Stimulated activated naive B cell treated with anti-CD40 and anti-IgM and Interleukin-4, amounts not matched to agents 10 μg/mL and 1 μg/mL and 100 μg/mL, for 72 hours (primary cell): ENCODE results near the gene TRHDE.
A peak's percentile ranks its signal among the peaks of the same experiment; 100 is the strongest.

Experiments used
- ATAC-seq, 2 donors: fragments of 150-1000 bp; cut with Tn5 transposase; replicated peaks; 2 replicates each; pipeline ENCODE4 v1.10.0; 2021; ENCODE audit warnings: moderate library complexity in 1 of 2
- DNase-seq: peaks from one replicate; pipeline ENCODE4 v3.0.0; 2021
- H3K27ac Mint-ChIP-seq: one replicate; pipeline ENCODE4 v1.8.0; 2022; ENCODE audit warnings: mild to moderate bottlenecking, mixed read lengths
- H3K27me3 Mint-ChIP-seq, 2 donors: one replicate each; pipeline ENCODE4 v1.8.0; 2022; ENCODE audit warnings: mixed read lengths in 2 of 2
- H3K36me3 Mint-ChIP-seq, 2 donors: one replicate each; pipeline ENCODE4 v1.8.0; 2022; ENCODE audit warnings: mixed read lengths in 2 of 2, mild to moderate bottlenecking in 1 of 2
- H3K4me1 Mint-ChIP-seq, 2 donors: one replicate each; pipeline ENCODE4 v1.8.0; 2022; ENCODE audit warnings: mixed read lengths in 2 of 2, mild to moderate bottlenecking in 1 of 2
- H3K4me3 Mint-ChIP-seq, 2 donors: one replicate each; pipeline ENCODE4 v1.8.0; 2022; ENCODE audit warnings: mild to moderate bottlenecking in 2 of 2, mixed read lengths in 2 of 2, moderate library complexity in 1 of 2
- H3K9me3 Mint-ChIP-seq, 2 donors: one replicate each; pipeline ENCODE4 v1.8.0; 2022; ENCODE audit warnings: mixed read lengths in 2 of 2, mild to moderate bottlenecking in 1 of 2

The TRHDE gene

DNA sequence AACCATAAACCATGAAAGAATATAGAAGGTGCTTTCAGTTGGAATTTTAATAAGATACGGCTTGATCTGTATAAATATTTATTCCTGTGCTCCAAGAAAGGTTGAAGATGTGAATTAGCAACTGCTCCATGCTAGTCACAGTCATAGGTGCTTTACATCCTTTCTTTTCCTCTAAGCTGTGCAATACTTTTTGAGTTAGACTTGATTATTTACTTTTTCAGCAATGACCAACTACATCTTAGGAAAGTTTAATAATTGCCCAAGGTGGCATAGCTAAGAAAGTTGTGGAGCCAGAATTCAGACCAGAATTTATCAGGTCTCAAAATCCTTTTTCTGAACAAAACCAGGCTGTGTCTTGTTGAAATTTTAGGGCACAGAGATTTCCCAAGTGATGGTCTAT, 13.7 kb downstream of the TRHDE start:
- H3K27me3 Mint-ChIP-seq = no peaks in the 10 kb centered on the region
- DNase-seq (no peak), ATAC-seq (no peak)
- H3K27ac Mint-ChIP-seq = no peak overlapping the region
- H3K9me3 Mint-ChIP-seq = peaks cover 0 to 1% of the 10 kb centered on the region in 2 donors
- no peaks in the 10 kb centered on the region for H3K36me3 Mint-ChIP-seq
- H3K4me1 Mint-ChIP-seq = no peaks in the 10 kb centered on the region
- no peak overlapping the region for H3K4me3 Mint-ChIP-seq

GRCh38 chr12:72286526-72286925, 14.4 kb downstream of the TRHDE start:
- Mint-ChIP-seq H3K27me3 (no peaks in the 10 kb centered on the region), H3K27ac (no peak overlapping the region), H3K36me3 (no peaks in the 10 kb centered on the region), H3K4me1 (no peaks in the 10 kb centered on the region), H3K9me3 (peaks cover 0 to 1% of the 10 kb centered on the region in 2 donors), H3K4me3 (no peak overlapping the region)
- no peak for DNase-seq
- no peak for ATAC-seq

DNA sequence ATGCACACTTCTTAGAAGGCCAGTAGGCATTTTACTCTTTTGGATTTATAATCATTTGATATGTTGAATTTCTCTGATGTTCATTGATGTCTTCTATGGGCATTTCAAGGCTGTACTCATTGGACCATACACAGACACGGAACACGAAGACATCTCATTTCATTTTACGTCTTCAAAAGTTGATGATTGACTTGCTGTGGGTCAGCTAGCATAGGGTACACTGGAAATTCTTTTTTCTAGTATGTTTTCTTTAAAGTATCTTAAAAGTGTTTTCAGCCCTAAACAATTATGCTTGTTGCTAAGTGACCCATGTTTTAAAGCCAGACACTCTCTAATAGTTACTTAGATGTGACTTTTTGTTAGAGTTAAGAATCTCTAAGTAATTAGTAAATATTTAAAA, 16.3 kb downstream of the TRHDE start:
- Mint-ChIP-seq H3K27me3 (no peaks in the 10 kb centered on the region), H3K36me3 (no peaks in the 10 kb centered on the region), H3K4me1 (no peaks in the 10 kb centered on the region), H3K4me3 (no peak overlapping the region), H3K9me3 (peaks cover 0 to 1% of the 10 kb centered on the region in 2 donors), H3K27ac (no peak overlapping the region)
- ATAC-seq (no peak), DNase-seq (no peak)

DNA sequence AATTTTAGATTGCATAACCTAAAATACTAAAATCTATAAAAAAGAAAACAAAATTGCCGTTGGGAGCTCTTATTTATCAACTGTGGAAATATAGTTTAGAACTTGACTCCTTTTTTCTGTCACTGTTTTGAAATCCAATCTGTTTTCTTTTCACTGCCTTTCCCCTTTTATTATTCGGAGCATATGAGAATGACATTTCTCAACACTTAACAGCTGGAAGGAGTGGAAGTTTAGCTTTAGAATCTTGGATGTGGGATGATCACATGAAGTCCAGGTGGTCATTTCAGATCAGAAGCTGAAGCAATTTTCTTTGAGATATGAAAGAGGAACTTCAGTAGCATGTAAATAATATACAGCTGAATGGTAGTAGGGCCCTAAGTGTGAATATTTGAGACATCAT, 16.7 kb downstream of the TRHDE start:
- no peak for DNase-seq
- Mint-ChIP-seq H3K27ac (no peak overlapping the region), H3K9me3 (peaks cover 0 to 1% of the 10 kb centered on the region in 2 donors), H3K4me1 (no peaks in the 10 kb centered on the region), H3K4me3 (no peak overlapping the region), H3K36me3 (no peaks in the 10 kb centered on the region), H3K27me3 (no peaks in the 10 kb centered on the region)
- no peak for ATAC-seq

GRCh38 chr12:72289633-72290032, 17.5 kb downstream of the TRHDE start:
- H3K27me3 Mint-ChIP-seq = no peaks in the 10 kb centered on the region
- DNase-seq (no peak), ATAC-seq (no peak)
- no peaks in the 10 kb centered on the region for H3K36me3 Mint-ChIP-seq
- no peaks in the 10 kb centered on the region for H3K4me1 Mint-ChIP-seq
- H3K4me3 Mint-ChIP-seq = no peak overlapping the region
- no peak overlapping the region for H3K27ac Mint-ChIP-seq
- peaks cover 0 to 1% of the 10 kb centered on the region in 2 donors for H3K9me3 Mint-ChIP-seq

DNA sequence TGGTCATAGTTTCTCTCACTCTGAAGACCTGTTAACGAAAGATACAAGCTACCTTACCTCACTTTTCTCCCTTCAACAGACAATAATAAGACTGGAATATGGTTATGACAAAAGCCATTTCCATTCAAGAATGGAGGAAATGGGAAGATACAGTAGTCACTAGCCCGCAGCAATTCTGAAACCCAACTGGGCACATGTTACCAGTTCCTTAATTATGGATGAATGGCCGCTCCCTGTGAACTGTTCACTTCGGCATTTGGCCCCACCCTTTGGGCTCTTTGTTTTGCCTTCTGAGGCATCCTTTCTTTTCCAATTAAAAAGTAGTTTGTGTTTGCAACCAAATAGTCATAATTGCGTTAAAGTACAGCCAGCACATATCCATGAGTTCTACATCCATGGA, 19.0 kb downstream of the TRHDE start:
- no peaks in the 10 kb centered on the region for H3K27me3 Mint-ChIP-seq
- no peaks in the 10 kb centered on the region for H3K36me3 Mint-ChIP-seq
- DNase-seq (no peak), ATAC-seq (no peak)
- no peaks in the 10 kb centered on the region for H3K9me3 Mint-ChIP-seq
- H3K4me1 Mint-ChIP-seq = no peaks in the 10 kb centered on the region
- H3K4me3 Mint-ChIP-seq = no peak overlapping the region
- H3K27ac Mint-ChIP-seq = no peak overlapping the region

DNA sequence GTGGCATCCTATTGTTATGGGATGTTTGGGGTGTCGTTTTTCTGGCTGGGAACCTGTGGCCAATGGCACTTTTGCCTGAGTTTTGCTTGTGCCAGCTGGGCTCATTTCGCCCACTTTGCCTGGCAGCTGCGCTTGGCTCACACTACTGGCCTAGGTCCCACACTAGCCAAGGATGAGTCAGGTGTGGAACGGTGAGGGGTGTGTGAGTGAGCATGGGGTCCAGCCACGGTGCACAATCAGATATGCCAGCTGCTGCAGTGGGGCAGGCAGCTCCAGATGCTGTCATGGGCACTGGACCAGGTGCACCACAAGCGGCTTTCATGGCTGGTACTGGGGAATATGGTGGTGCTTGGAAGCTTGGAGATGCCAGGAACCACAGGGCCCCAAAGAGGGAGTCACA, 21.5 kb downstream of the TRHDE start:
- no peaks in the 10 kb centered on the region for H3K36me3 Mint-ChIP-seq
- no peak overlapping the region for H3K27ac Mint-ChIP-seq
- H3K27me3 Mint-ChIP-seq = no peaks in the 10 kb centered on the region
- no peaks in the 10 kb centered on the region for H3K9me3 Mint-ChIP-seq
- H3K4me1 Mint-ChIP-seq = no peaks in the 10 kb centered on the region
- H3K4me3 Mint-ChIP-seq = no peak overlapping the region
- DNase-seq (no peak), ATAC-seq (no peak)

DNA sequence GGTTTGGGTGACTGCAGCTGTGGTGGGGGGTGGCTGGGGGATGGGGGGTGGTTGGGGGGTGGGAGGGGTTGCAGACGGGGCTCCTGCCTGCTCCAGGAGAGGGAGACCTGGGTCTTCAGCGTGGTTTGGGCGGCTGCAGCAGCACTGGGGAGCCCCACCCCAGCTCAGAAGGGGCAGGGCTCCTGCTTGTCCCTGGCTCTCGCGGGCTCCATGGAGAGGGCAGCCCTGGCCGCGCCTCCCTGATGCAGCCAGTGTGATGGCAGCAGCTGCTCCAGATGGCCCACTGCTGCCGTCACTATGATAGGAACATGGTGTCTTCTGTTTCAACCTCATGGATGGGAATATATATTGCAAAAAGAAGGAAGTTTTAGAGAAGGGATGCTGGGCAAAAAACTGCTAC, 22.9 kb downstream of the TRHDE start:
- no peaks in the 10 kb centered on the region for H3K4me1 Mint-ChIP-seq
- DNase-seq (no peak), ATAC-seq (no peak)
- no peaks in the 10 kb centered on the region for H3K36me3 Mint-ChIP-seq
- H3K4me3 Mint-ChIP-seq = no peak overlapping the region
- H3K9me3 Mint-ChIP-seq = no peaks in the 10 kb centered on the region
- no peaks in the 10 kb centered on the region for H3K27me3 Mint-ChIP-seq
- H3K27ac Mint-ChIP-seq = no peak overlapping the region

GRCh38 chr12:72295744-72296143, 23.6 kb downstream of the TRHDE start:
- DNase-seq (no peak), ATAC-seq (no peak)
- no peaks in the 10 kb centered on the region for H3K4me1 Mint-ChIP-seq
- H3K27me3 Mint-ChIP-seq = no peaks in the 10 kb centered on the region
- no peak overlapping the region for H3K27ac Mint-ChIP-seq
- H3K36me3 Mint-ChIP-seq = no peaks in the 10 kb centered on the region
- H3K9me3 Mint-ChIP-seq = no peaks in the 10 kb centered on the region
- H3K4me3 Mint-ChIP-seq = no peak overlapping the region

- no peak overlapping the region for H3K27ac Mint-ChIP-seq
- no peaks in the 10 kb centered on the region for H3K4me1 Mint-ChIP-seq
- no peaks in the 10 kb centered on the region for H3K36me3 Mint-ChIP-seq
- H3K4me3 Mint-ChIP-seq = no peak overlapping the region
- DNase-seq (no peak), ATAC-seq (no peak)
- no peaks in the 10 kb centered on the region for H3K27me3 Mint-ChIP-seq
- no peaks in the 10 kb centered on the region for H3K9me3 Mint-ChIP-seq
Observed at GRCh38 chr12:72296389-72296788, 24.2 kb downstream of the TRHDE start.

- no peak for DNase-seq
- Mint-ChIP-seq H3K27me3 (no peaks in the 10 kb centered on the region), H3K27ac (no peak overlapping the region), H3K4me1 (no peaks in the 10 kb centered on the region), H3K4me3 (no peak overlapping the region), H3K36me3 (no peaks in the 10 kb centered on the region), H3K9me3 (no peaks in the 10 kb centered on the region)
- peak in 1 of 2 donors; percentile 10 for ATAC-seq
Observed at GRCh38 chr12:72297666-72298065, 25.5 kb downstream of the TRHDE start.

GRCh38 chr12:72300728-72301127, 28.6 kb downstream of the TRHDE start:
- Mint-ChIP-seq H3K4me3 (no peak overlapping the region), H3K9me3 (no peaks in the 10 kb centered on the region)
- no peak for ATAC-seq

GRCh38 chr12:72304751-72305150, 32.6 kb downstream of the TRHDE start:
- H3K4me3 Mint-ChIP-seq = no peak overlapping the region
- H3K36me3 Mint-ChIP-seq = no peaks in the 10 kb centered on the region
- no peaks in the 10 kb centered on the region for H3K27me3 Mint-ChIP-seq
- H3K9me3 Mint-ChIP-seq = no peaks in the 10 kb centered on the region
- H3K4me1 Mint-ChIP-seq = no peaks in the 10 kb centered on the region
- DNase-seq (no peak), ATAC-seq (no peak)
- no peak overlapping the region for H3K27ac Mint-ChIP-seq

More at GRCh38 chr12:72300728-72301127, 28.6 kb downstream of the TRHDE start:
- H3K4me1 Mint-ChIP-seq = no peaks in the 10 kb centered on the region
- H3K27ac Mint-ChIP-seq = no peak overlapping the region
- H3K36me3 Mint-ChIP-seq = no peaks in the 10 kb centered on the region
- H3K27me3 Mint-ChIP-seq = no peaks in the 10 kb centered on the region
- DNase-seq = no peak

DNA sequence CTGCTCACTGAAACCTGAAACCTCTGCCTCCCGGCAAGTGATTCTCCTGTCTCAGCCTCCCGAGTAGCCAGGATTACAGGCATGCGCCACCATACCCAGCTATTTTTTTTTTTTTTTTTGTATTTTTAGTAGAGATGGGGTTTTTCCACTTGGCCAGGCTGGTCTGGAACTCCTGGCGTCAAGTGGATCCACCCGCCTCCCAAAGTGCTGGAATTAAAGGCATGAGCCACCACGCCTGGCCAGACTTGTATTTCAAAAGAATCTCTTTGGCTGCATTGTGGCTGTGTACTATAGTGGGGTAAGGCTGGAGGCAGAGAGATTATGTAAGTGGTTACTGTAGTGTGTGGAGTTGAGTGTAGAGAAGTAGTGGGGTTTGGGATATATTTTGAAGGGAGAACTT, 35.1 kb downstream of the TRHDE start:
- H3K27ac Mint-ChIP-seq = no peak overlapping the region
- no peaks in the 10 kb centered on the region for H3K36me3 Mint-ChIP-seq
- no peaks in the 10 kb centered on the region for H3K9me3 Mint-ChIP-seq
- no peak overlapping the region for H3K4me3 Mint-ChIP-seq
- H3K27me3 Mint-ChIP-seq = no peaks in the 10 kb centered on the region
- H3K4me1 Mint-ChIP-seq = no peaks in the 10 kb centered on the region
- ATAC-seq (no peak), DNase-seq (no peak)

DNA sequence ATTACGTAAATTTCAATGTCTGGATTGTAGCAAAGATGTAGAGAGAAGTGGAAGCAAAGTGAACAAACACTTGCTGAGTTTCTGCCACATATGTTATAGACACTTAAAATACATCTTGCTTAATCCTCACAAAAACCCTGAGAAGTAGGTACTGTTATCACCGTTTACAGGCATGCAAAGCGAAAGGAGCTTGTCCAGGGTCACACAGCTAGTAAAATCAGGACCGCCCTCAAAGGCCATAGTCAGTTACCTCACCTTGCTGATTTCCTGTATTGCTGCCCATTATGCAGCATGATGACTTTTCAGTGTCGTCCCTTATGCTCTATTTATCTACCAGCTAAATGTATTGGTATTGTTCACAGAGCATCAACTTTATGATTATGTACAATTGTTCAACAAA, 39.8 kb downstream of the TRHDE start:
- no peak overlapping the region for H3K4me3 Mint-ChIP-seq
- H3K4me1 Mint-ChIP-seq = no peaks in the 10 kb centered on the region
- DNase-seq = no peak
- no peak overlapping the region for H3K27ac Mint-ChIP-seq
- ATAC-seq = no peak
- H3K36me3 Mint-ChIP-seq = no peaks in the 10 kb centered on the region
- no peaks in the 10 kb centered on the region for H3K27me3 Mint-ChIP-seq
- H3K9me3 Mint-ChIP-seq = no peaks in the 10 kb centered on the region

GRCh38 chr12:72313806-72314205, 41.6 kb downstream of the TRHDE start:
- H3K4me1 Mint-ChIP-seq = no peaks in the 10 kb centered on the region
- no peaks in the 10 kb centered on the region for H3K27me3 Mint-ChIP-seq
- H3K9me3 Mint-ChIP-seq = no peaks in the 10 kb centered on the region
- no peak overlapping the region for H3K27ac Mint-ChIP-seq
- no peak overlapping the region for H3K4me3 Mint-ChIP-seq
- H3K36me3 Mint-ChIP-seq = no peaks in the 10 kb centered on the region
- DNase-seq (no peak), ATAC-seq (no peak)
